ENCODE measurements around the gene LONRF2.

GRCh38 chr2:100260712-100261620, 61.3 kb downstream of the LONRF2 start:
- peak in 2 of 3 experiments; percentile 26 to 65 for TF ChIP-seq CTCF (optimal IDR thresholded peaks at IDR 0.05 in 1 of 3, IDR thresholded peaks at IDR 0.05 in 1 of 3, conservative IDR thresholded peaks at IDR 0.05 in 1 of 3; ENCODE audit: extremely low read depth in 1 of 3, insufficient read depth in 2 of 3, low read length in 3 of 3)
- TF ChIP-seq EZH2 (IDR thresholded peaks at IDR 0.05; ENCODE audit: low read length) = no peak

Measured in keratinocyte (primary cell).